Amniotic epithelial cell (primary cell): Measurements from ENCODE around the gene NT5M.

Experiments
- DNase-seq: peaks from one replicate; pipeline ENCODE4 v3.0.0-alpha.2; 2010; ENCODE audit warnings: low read depth

Gene NT5M

DNA sequence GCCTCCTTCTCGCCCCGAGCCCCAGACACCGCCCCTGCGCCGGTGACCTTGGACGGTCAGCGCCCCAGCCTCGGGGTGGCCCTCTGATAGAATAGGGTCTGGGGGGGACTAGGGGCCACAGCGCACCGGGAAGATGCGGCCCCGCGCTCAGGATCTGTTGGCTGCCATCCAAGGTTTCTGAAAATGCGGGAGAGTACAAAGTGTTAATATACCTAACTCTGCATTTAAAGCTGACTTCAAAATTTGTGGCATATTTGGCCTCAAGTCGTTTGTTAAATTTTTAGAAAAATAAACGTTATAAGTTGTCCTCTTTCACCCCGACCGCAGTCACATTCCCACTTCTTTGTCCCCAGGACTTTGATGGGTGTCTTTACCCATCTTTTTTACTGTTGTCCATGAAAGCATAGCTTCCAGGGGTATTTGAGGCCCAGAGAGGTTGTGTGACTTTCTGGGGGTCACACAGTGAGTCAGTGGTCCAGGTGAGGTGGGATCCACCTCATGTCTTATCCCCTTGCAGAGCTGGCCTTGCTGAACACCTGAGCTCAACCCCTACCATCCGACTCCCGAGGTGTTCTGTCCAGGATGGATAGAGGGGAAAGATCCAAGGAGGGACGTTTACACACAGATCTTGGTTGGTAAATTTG is 796 bp downstream of the NT5M start:
- no peak for DNase-seq

DNA sequence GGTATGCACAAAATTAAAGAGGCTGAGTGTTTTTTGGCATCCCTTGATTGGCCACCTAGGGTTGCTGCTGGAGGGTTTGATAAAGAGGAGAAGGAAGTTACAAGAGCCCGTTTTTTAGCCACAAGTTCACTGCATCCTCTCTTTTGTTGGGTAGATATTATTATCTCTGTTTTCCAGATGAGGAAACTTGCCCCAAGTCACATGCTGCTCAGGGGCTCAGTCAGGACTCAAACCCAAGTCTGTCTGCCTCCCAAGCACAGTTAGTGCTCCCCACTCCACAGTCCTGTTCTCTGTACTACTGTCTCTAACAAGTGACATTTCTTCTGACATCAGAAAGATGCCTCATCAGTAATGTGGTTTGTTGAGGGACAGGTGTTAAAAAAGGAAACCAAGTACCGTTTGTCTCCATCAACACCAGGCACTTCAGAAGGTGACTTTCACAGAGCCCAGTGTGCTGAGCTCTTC is 1.4 kb downstream of the NT5M start:
- no peak for DNase-seq

DNA sequence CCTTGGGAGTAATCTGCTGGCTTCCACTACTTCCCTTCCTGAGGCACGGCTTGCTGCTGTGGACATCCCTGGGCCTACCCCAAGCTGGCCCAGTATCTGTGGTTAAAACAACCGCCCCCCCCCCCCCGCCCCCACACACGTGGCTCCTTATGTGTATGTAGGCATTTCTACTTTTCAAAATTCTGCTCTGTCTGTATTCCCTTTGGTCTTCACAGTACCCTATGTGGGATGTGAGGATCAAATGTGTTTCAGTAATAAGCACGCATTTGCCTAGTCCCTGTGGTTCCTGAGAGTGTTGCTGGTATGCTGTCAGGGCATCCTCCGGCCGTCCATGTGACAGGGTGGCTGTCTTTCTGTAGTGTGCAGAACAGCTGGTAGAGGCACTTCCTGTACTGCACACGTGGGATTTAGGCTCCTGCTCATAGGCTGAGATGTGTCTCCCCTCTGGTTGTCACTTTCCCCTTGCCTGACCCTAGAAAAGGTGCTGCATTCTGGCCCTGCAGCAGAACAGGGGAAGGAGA is 2.2 kb downstream of the NT5M start:
- DNase-seq, result no peak

DNA sequence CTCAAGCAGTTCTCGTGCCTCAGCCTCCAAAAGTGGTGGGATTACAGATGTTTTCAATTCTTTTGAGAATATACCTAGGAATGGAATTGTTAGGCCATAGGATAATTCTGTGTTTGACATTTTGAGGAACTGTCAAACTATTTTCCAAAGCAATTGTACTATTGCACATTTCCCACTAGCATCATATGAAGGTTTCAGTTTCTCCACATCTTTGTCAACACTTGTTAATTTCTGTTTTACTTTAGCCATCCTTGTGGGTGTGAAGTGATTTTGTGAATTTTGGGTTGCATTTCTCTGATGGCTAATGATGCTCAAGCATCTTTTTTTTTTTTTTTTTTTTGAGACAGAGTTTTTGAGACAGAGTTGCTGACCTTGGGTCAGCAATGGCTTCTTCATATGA is 6.2 kb downstream of the NT5M start:
- no peak for DNase-seq

DNA sequence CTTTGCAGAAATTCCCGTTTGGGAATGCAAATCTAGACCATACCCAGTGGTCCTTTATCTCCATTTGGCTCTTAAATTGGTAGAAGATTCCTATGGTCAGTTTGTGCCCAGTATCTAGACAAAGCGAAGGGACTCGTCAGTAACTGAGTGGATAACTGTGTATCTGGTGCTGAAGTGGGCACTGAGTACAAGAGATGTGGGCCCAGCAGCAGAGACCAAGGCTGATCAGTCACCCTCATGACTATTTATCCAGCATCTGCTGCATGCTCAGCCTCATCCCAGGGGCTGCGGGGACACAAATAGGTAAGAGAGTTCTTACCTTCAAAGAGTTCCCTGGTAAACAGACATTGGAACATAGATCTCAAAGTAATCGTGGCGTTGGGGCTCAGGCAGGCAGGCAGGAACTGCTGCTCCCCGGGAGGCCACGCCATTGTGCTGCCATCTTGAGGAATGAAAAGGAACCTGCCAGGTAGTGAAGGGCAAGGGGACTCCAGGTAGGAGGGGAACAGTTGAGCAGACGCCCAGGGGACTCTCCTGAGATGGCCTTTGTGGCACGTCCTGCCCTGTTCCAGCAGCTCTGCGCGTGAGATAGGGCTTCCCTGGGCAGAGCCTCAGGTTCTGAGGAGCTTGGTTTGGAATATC is 10.3 kb downstream of the NT5M start:
- DNase-seq, result peak; percentile 24

DNA sequence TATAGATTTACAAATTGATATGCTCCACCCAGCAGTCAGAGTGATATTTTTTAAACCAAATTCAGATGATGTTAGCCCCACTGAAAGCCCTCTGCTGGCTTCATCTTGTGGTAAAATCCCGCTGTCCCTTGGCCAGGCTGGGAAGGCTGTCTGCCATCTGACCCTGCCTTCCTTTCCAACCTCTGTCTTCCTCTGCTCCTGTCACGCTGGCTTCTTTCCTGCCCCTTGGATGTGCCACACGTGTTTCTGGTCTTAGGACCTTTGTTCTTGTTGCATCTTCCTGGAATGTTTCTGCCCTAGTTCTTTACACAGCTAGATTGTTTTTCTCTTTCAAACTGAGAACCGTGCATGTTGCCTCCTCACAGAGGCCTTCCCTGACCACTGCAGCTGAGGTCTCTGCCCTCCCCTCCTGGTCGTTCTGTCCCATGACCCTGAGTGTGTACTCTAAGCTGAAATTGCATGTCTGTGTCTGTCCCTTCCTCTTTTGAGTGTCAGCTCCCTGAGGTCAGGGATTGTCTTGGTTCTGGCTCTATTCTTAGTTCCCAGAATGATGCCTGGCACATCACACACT is 11.4 kb downstream of the NT5M start:
- no peak for DNase-seq

DNA sequence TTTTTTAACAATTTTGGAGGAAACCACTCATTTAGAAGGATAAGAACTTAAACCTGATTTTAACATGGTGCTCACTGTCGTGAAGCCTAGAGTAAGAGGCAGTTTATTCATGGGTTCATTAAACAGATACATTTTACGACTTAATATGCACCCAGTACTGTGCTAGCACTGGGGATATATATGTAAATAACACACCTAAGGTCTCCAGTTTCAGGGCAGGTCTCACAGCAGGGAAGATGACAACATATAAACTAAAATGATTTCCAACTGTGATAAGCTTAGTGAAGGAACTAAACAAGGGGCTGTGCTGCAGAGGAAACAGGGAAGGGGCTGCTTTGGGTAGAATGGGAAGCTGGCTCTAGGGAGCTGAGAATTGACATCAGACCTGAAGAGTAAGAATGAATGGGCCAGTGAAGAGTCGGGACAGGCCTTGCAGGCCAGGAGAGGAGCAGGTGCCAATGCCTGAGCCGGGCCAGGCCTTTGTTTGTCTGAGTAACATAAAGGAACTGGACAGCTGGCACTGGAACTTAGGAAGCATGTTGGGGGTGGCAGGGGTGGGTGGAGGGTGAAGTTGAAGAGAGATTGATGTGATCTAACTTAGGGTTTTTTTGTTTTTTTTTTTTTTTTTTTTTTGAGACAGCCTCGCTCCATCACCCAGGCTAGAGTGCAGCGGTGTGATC is 12.1 kb downstream of the NT5M start:
- no peak for DNase-seq

DNA sequence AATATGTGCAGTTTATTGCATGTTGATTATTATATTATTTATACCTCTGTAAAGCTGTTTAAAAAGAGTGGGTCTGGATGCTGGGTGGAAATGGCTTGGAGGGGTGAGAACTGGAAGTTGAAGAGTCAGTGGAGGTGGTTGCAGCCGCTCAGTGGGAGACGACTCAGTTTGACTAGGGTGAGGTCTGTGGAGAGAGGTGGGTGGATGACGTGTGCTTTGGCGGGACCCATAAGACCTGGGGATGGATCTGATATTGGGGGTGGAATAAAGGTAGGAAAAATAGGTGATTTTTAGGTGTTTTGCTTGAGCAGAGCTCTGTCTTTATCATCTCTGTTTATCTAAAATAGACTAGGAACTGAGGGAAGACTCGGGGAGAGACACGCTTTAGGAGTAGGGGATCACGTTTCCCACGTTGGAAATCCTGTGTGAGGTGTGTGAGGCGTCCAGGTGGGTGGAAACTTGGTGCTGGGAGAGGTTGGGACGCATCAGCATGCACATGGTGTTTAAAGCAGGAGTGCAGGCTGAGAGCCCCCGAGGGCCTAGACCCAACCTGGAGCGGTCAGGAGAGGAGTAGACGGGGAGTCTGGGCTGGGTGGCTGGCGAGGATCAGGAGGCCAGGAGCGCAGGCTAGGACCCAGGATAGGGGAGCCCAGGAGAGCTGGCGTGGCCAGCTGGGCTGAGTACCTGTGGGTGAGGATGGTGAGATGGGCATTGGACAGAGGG is 17.2 kb downstream of the NT5M start:
- no peak for DNase-seq

DNA sequence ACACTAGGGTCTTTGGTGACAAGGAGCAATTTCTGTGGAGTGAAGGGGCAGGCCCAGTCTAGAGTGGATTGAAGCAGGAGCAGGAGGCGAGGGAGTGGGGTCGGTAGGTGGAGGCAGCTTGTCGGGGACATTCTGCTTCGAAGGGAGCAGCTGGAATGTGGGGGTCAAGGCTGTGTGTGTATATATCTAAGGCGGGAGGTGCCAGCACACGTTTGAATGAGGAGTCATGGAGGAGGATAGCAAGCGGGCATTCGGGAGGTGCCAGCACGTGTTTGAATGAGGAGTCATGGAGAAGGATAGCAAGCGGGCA is 17.7 kb downstream of the NT5M start:
- DNase-seq, result no peak

DNA sequence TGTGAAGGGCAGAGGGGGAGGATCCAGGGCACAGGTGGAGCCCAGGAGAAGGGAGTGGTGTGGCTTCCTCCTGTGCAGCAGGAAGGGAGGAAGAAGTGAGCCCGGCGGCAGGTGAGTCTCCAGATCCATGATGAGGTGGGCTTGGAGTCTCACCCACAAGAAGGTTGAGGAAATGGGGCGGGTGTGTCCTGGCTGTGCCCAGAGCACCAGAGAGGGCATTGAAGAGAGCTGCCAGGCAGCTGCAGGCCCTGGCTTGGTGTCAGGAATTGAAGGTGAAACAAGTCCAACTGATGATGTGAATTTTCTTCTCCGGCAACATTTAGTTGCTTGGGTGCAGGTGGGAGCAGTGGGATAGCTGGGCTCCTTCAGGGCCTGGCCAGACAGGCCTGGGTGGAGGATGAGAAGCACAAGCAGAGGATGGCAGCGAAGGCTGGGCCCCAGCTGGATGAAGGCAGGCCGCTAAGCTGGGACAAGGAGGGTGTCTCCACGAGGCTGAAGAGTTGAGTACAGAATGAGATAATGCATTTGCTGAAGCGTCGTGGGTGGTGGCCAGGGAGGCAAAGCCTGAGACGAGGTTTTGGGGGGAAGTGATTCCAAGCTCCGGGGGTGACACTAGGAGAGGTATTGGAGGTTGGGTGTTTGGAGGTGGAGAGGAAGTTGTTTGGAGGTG is 18.3 kb downstream of the NT5M start:
- DNase-seq, result no peak

DNA sequence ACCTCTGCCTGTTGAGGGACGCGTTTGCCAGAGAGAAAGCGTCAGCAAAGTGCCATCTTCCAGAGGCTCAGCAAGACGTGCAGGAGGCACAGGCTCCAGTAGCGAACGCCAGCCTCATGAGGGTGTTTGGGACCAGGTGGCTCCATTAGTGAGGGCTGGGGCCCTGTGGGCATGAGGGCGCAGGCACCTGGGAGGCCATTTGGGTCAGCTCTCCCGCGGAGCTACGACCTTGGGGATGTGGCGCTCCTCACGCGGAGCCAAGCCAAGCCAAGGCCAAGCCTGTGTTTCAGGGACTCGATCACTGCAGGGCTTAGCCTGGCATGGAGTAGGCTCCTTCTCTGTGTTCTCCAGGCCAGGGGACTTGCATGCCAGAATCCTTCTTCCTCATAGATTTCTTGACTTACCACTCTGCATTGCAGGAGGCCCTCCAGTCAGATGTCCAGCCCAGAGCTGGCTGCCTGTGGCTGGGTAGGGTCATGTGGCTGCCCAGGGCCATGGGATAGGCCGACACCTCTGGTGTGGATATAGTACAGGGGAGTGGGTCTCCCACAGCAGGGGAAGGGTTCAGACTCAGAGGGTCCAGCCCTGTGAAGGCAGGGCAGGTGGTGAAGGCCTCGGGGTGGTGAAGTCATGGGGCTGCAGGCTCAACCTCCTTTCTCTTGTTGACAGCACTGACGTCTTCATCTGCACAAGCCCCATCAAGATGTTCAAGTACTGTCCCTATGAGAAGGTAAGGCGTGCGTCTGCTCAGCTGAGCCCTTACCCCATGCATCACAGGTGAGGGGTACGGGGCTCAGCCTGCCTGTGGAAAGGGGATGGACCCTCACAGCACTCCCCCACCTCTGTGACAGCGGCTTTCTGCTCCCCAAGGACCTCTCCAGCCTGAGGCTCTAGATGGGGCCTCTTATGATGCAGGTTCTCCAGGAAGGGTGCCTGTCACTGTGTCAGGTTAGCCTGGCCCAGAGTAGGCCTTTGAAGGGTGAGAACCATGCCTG is 19.6 kb downstream of the NT5M start:
- no peak for DNase-seq

DNA sequence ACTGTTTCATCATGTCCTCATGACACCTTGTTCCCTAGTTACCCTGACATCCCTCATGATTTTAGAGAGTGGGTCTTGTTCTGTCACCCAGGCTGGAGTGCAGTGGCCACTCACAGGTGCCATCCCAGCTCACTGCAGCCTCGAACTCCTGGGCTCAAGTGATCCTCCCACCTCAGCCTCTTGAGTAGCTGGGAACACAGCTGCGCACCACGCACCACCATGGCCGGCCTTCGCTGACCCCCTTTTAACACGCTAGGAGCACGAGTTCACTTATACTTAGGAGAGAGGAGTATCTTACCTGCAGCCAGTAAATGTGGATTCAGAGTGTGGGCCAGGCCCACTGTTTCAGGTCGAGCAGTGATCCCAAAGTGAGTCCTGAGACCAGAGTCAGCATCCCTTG is 21.4 kb downstream of the NT5M start:
- DNase-seq, result no peak

DNA sequence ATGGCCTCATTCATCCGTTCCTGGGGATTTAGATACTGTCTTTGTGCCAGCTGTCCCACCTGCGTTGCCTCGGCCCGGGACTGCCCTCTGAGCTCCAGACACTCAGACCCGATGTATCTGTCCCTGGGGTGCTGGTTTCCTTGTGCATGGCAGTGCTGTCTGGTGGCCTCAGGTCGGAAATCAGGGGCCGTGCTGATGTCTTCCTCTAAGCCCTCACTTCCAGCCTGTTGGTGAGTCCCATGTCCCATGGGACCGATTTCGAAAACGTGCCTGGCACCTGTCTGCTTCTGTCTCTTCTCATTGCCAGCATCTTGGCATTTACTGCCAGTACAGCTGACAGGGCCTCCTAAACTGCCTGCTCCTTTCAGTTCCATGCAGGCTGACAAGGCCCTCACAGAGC is 22.1 kb downstream of the NT5M start:
- DNase-seq, result no peak

DNA sequence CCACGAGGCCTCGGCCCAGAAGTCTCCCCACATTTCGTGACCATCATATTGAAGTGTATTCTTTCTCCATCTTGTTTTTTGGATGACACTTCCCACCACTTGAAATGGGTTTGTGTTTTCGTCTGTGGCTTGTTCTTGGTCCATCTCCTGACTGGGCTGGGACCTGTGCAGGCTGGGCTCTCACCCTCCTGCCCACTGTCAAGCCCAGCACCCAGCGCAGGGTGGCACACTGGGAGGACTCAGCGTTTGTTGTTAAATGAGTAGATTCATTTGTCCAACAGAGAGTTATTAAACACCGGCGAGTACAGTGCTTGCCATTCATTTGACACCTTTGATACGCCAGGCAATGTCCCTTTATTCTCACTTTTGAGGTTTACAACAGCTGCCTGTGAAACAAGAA is 22.6 kb downstream of the NT5M start:
- DNase-seq, result no peak

DNA sequence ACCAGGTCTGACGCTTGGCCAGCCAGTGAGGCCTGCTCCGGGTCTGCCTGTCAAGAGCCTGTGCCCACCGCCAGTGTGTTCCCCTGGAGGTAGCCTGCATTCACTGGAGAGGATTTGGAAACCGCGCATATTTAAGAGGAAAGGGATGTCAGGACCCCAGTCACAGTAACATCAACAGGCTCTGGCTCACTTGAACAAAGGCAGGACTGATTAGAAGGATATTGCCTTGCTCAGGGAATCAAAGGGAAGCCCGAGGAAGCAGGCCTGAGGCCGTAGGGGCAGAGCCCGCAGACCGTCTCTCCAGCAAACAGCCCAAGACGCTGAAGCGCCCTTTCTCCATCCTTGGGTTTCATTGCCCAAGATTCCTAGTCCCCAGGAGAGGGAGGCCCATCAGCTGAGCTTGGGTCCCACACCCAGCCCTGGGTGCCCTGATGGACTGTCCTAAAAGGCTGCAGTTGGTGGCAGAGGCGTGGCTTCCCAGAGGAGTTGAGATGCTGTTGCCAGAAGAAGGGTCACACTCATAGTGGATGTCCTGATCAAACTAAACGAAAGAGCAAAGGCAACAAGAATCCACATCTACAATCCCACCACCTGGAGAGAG is 23.2 kb downstream of the NT5M start:
- DNase-seq, result no peak

DNA sequence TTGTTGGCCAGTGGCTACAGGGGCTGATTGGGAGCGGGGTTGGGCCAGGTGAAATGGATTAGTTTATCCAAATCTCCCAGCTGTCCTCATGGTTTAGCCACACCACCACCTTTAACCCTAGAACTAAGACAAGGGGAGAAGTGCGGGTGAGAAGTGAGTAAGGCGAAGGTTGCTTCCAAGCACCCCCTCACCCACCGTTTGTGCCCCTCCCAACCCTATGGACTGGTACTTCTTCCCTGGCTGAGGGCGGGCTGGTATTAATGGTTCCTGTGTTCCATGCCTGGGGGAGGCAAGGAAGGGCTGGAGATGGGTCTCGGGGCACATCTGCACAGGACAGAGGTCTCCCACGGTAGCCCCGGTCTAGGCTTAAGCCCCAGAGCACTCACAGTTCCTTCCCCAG is 25.1 kb downstream of the NT5M start:
- DNase-seq, result no peak

DNA sequence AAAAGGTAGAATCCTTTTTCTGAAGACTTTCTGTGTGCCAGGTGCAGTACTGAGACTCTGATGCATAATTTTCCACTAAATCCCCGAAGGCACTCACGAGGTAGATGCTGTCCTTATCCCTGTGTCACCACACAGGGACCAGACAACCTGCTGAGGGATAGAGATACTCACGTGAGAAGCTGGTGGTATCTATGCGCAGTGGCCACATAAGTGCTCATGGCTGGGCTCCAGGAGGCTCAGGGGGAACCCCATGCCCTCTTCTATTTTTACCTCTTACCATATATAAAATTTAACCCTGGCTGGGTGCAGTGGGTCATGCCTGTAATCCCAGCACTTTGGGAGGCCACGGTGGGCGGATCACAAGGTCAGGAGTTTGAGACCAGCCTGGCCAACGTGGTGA is 38.3 kb downstream of the NT5M start:
- no peak for DNase-seq

DNA sequence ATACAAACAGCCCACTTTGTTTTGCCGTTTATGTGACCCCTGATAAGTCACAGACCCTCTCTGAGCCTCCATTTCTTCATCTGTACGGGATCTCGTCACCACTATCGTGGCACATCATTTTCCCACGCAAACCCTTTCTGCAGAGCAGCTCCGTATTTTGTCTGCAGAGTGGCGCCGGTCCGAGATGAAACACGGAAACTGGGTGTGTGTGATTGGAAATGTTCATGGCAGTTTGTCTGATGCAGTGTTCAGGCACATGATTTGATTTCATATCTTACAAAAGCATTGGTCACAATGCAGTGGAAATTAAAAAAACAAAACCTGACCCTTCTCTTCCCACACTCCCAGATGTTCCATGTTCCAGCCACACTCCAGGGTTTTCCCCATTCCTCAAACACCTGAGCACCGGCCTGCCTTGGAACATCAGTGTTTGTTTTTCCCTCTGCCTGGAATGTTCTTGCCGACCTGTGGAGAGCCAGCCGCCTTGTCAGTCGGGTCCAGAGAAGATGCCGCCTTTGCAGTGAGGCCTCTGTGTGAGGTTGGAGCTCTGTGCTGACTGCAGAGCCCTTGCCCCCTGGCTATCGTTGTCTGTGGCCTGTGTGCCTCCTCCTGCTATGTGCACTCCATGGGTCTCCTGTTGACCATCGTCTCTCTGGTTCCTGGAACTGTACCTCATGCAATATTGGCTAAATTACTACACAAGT is 39.2 kb downstream of the NT5M start:
- DNase-seq, result no peak

DNA sequence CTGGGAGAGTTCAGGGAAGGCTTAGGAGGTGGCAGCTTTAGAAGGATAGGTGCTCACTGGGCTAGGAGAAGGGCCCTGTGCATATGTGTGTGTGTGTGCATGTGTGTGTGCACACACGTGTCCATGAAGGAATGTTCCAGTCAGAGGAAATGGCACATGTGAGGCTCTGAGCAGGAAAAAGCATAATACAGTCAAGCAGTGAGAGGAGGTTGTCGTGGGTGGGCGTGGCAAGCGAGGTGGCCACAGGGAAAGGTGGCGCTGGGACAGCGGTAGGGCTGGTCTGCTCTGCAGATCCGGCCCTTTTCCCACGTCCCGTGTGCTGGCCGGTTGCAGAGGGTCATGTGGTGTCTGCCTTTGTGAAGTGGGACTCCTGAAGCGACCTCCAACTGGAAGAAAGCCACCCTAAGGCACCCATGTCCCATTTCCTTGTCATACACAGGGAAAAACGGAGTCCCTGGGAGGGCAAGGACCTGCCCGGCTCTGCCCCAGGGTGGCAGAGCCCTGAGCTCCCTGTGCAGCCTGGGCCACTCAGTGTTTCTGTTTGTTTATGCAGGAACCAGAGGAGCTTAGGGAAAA is 40.1 kb downstream of the NT5M start:
- DNase-seq, result no peak
